NCI-H146 (cell line): ENCODE measurements around the gene ZNF211.
A peak's percentile ranks its signal among the peaks of the same experiment; 100 is the strongest.

Experiments
- DNase-seq: peaks from one replicate; lab custom pipeline; 2025; lab: John Stamatoyannopoulos, UW

Gene ZNF211

DNA sequence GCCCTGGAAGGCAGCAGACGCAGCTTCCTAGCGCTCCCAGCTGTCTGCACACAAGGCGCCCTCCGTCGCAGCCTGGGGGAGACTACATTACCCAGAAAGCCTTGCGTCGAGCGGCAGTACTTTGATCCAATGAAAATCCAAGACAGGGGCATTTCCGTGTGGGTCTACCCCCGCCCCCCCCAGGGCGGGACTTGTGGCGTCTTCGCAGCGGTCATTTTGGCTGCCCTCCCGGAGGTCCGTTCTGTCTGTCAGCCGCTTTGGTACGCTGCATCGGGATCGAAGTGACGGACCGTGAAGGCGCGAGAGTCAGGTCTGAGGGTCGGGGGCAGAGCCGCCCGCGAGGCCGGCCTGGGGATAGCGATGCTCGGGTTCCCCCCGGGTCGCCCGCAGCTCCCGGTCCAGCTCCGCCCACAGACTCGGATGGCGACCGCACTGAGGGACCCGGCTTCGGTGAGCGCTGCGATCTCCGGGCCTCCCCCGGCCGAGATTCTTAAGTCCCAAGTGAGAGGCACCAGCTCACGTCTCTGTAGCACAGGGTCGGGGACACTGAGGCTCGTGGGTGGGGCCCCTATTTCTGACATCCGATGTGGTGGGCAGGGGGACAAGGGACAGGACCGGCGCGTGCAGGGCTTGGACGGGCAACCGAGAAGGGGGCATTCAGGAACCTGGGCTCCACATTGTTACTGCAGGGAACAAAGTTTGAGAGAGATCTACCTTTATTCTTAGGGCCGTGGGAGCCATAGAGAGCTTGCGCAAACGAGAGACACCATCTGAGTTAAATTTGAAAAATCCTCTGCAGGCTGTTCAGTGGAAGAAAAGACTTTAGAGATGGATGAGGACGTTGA is at the start of gene ZNF211:
TSS of gene ZNF211 (plus strand) at position 182 of the 845 bp plus-strand sequence. CDS start at position 361, 179 bp downstream.
- DNase-seq = peak; percentile 97

DNA sequence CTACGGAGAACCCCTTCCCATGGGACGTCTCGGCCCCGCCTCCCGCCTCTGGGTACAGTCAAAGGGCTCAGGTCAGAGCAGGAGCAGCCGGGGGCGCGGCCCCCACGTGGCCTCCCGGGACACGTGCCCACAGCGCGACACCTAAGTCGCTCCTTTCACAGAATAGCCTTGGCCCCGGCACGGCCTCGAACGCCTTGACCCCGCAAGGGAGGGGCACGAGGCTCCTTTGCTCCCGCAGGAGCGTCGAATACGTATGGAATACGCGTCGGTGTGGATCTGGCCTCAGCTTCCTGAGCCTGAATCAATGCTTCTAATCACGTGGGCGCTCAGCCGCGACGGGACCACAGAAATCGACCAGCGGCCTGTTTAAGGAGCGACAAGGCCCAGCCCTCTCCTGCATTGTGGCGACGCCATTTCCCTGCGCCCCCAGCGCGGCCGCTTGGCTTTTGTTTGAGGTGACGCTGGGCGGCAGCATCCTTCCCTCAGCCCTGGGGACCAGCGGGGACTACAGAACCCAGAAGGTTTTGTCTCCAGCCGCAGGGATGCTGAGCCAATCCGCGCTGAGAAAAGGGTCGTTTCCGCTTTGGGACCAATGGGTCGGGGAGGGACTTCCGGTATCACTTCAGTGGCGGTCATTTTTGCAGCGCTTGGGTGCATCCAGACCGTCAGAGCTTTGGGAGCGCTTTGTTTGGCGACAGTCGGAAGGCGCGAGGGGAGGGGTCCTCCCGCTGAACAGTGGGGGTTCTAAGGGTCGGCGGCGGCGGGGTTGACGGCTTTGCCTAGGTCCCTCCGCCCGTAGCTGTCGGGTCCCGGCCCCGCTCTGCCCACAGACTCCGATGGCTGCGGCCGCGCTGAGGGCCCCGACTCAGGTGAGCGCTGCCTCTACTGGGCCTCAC is 49.2 kb upstream of the ZNF211 start, which contains the start of gene ZIK1:
TSS of gene ZIK1 (plus strand) at position 625 of the 896 bp plus-strand sequence. CDS start at position 837, 212 bp downstream.
- DNase-seq = peak; percentile 98

DNA sequence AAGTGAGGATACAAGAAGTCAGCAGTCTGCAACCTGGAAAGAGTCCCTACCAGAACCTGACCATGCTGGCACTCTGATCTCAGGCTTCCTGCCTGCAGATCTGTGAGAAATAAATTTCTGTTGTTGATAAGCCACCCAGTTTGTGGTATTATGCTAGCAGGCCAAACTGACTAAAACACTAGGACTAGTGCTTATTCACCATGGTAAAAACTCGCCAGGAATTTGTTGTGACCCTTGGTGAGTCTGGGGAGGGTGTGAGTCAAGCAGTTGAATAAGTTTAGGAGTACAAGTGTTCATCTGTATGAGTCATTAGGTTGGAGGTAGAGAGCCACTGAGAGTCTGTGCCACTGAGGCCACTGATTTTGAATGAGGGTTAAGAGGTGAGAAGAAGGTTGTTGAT is 45.4 kb upstream of the ZNF211 start:
- DNase-seq = no peak

DNA sequence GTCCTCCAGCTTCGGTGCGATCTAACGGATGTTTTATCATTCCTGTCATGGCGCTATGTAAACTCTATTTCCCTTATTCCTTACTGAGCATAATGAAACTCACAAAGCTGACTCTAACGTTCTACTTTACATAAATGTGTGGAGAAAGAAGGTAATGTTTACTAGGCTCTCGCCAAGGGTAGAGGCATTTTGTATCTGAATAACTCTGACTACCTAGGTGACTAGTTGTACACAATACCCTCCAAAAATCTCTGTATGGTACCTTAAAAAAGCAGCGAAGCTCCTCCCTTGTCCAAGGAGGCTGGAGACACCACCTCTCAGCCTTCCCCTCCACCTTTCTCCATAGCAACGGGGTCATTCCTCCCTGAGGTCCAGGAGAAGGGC is 33.6 kb upstream of the ZNF211 start:
- no peak for DNase-seq

DNA sequence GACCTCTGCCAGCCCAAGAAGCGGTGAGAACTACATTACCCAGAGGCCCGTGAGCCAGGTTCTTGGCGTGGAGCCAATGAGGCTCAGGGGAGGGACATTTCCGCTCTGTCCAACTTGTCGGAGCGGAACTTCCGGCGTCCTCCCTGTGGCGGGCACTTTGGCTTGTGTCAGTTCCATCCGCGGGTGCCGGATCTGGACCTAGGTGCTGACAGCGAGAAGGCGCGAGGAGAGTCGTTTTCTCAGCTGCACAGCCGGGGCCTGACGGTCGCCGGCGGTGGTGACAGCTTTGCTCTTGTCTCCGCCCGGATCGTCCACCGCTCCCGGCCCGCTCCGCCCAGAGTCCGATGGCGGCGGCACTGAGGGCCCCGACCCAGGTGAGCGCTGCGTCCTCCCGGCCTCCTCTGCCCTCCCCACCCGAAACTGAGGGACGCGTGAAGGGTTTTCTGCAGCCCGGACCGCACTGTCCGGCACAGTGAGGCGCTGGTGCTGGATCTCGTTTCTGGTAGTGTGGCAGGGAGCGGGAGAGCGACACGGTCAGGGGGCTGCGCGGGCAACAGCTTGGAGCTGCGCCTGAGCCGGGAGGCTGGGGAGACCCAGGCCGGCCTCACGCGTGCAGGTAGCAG is 33.1 kb upstream of the ZNF211 start, which contains the start of gene ZNF530:
TSS of gene ZNF530 (plus strand) at position 125 of the 623 bp plus-strand sequence. CDS start 4,461 bp downstream, outside the sequence.
- peak; percentile 92 for DNase-seq

DNA sequence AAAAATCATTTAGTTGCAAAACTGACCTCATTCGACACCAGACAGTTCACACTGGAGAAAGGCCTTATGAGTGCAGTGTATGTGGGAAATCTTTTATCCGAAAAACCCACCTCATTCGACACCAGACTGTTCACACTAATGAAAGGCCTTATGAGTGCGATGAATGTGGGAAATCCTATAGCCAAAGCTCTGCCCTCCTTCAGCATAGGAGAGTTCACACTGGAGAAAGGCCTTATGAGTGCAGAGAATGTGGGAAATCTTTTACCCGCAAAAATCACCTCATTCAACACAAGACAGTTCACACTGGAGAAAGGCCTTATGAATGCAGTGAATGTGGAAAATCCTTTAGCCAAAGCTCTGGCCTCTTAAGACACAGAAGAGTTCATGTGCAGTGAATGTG is 26.0 kb upstream of the ZNF211 start:
- DNase-seq = no peak

DNA sequence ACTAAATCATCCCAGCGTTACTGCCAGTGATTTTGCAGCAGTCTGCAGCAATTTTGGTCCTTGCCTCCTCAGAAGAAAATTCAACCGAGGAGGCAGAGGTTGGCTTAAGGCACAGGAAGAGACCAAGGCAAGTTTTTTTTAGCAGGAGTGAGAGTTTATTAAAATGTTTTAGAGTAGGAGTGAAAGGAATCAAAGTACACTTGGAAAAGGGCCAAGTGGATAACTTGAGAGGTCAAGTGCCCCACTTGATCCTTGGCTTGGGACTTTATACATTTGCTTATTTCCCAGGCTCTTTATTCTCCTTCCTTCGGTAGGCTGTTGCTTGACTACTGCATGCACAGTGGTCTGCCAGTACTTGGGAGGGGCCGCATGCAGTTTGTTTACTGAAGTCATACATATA is 21.9 kb upstream of the ZNF211 start:
- DNase-seq = no peak

DNA sequence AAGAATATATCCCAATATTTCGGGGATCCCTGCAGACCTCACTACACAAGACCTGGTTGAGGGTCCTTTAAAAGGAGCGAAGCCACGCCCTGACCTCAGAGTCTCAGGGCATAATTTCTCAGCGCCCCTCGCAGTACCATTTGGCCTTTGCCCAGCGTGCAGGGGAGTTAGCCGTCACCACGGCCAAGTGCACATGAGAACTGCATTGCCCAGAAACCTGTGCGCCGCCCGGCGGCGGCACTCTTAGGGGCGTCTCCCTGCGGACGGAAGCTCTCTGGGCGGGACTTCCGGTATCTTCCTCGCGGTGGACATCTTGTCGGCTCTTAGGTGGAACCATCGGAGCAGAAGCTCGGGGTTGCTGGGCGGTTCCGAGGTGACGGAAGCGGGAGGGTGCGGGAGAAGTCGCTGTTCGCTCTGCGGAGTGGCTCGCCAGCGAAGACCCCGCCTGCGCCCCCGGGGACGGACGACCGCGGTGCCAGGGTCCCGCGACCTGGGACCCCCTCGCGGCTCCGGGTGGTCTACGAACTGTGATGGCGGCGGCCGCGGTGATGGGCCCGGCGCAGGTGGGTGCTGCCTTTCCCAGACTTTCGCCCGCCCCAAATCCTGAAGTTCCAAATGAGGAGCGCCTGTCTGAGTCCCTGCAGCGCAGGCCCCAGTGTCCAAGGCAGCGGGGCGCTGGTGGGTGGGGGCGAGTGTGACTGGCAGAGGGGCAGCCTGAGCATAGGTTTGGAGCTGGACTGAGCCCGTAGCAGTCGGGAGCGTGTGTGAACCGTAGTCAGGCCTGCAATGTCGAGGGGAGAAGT is 18.8 kb upstream of the ZNF211 start, which contains the start of gene ZNF134:
TSS of gene ZNF134 (plus strand) at position 302 of the 803 bp plus-strand sequence. CDS start 5,227 bp downstream, outside the sequence.
- peak; percentile 95 for DNase-seq

DNA sequence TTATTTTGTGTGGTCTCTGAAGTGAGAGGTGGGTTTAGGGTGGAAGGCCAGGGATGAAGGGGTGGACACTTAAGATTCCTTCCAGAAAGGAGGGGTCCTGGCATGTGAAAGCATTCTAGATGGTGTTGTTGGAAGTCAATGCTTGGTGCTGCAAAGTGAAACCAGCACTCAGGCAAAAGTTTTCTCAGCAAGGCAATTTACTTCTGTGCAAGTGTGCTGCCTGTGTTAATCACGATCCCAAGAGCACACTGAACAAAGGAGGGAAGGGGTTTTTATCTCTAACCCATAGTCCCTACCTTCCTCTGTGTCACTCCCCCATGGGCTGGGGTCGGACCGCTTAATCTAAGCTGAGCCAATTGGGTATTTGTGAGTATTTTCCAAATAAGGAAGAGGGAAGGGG is 17.6 kb upstream of the ZNF211 start:
- DNase-seq = no peak

DNA sequence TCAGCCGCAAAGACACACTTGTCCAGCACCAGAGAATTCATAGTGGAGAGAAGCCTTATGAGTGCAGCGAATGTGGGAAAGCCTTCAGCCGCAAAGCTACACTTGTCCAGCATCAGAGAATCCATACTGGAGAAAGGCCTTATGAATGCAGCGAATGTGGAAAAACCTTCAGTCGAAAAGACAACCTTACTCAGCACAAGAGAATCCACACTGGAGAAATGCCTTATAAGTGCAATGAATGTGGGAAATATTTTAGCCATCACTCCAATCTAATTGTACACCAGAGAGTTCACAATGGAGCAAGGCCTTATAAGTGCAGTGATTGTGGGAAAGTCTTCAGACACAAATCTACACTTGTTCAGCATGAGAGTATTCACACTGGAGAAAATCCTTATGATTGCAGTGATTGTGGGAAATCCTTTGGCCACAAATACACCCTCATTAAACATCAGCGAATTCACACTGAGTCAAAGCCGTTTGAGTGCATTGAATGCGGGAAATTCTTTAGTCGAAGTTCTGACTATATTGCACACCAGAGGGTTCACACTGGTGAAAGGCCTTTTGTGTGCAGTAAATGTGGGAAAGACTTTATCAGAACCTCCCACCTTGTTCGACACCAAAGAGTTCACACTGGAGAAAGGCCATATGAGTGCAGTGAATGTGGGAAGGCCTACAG is 12.2 kb upstream of the ZNF211 start:
- DNase-seq = no peak

DNA sequence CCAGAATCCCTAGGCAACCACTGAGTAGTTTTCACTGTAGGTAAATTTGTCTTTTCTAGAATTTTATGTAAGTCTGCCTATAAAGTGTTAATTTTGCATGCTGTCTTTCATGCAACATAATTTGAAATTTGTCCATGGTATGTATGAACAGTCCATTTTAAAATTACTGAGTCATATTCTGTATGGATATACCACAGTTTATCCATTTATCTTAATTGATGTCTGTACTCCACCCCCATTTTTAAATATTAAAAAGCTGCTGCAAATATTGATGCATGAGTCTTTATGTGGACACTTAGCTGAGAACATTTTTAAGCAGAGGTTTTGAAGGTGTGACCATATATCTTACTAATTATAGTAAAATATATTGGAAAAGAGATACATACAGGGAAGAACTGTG is 9.9 kb upstream of the ZNF211 start:
- DNase-seq = no peak

DNA sequence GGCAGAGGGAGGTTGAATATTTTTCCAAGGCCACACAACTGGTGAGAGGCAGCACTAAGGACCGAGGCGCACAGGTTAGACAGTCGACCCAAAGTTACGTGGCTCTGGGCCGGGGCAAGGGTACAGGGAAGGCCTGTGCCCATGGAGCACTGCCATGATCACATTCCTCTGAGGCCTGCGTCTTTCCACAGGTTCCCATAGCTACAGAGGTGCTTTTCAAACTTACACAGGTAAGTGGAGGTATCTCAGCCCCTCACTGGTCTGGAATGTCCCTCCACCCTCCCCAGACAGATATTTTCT is 814 bp downstream of the ZNF211 start:
- no peak for DNase-seq

DNA sequence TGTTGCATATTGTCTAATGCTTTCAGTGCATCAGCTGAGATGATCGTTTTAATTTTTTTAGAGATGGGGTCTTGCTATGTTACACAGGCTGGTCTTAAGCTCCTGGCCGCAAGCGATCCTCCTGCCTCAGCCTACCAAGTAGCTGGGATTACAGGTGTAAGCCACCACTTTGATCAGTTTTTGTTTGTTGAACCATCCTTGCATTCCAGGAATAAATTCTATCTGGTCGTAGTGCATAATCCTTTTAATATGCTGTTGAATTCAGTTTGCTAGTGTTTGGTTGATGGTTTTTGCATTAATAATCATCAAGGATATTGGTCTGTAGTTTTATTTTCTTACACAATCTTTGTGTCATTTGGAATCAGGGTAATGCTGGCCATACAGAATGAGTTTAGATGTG is 4.4 kb downstream of the ZNF211 start:
- no peak for DNase-seq

DNA sequence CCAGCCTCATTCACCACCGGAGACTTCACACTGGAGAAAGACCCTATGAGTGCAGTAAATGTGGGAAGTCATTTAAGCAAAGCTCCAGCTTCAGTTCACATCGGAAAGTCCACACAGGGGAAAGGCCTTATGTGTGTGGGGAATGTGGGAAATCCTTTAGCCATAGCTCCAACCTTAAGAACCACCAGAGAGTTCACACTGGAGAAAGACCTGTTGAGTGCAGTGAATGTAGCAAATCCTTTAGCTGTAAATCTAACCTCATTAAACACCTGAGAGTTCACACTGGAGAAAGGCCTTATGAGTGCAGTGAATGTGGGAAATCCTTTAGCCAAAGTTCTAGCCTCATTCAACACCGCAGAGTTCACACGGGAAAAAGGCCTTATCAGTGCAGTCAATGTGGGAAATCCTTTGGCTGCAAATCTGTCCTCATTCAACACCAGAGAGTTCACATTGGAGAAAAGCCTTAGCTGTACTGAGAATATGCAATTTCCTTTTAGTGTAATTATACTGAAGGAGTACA is 8.8 kb downstream of the ZNF211 start:
- no peak for DNase-seq

DNA sequence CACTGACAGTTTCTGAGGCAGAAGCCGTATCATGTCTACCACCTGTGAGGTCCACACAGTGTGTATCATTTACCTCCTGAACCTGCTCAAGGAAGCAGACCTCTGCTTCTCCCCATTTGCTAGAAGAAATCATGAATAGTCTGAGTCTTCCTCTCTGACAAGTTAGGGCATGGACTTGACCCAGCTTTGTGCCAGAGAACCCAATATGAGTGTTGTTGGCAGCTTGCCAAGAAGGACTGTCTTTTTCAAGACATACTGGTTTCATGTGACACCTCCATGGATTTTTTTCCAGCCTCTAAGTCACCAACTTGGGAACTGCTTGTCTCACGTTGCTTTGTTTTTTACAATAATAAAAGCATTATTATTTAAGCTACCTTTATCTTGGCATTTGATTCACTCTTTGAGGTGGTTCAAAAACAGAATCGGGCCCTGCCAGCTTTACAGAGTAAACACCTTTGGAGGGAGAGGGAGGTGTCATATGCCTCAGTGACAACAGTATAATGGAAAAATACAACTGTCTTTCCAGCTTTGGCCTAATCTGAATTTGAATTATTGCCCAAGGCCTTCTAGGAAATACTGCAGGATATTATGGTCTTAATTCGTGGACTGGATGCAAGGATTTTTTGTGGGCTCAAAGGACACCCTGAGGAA is 9.6 kb downstream of the ZNF211 start:
- DNase-seq = no peak

DNA sequence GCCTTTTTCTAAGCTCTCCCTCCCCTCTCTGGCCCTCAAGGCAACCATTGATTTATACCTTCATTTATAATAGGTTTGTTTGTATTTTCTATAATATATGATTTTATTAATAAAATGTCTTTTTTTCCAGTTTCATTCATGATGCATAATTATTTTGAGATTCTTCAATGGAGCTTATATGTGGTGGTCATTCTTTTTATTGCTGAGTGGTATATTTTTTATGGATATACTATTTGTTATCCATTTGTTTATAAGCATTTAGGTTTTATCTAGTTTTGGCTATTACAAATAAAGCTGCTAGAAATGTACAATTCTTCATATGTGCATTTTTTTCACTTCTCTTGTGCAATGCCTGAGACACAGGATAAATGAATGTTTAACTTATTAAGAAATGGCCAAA is 10.8 kb downstream of the ZNF211 start:
- no peak for DNase-seq

DNA sequence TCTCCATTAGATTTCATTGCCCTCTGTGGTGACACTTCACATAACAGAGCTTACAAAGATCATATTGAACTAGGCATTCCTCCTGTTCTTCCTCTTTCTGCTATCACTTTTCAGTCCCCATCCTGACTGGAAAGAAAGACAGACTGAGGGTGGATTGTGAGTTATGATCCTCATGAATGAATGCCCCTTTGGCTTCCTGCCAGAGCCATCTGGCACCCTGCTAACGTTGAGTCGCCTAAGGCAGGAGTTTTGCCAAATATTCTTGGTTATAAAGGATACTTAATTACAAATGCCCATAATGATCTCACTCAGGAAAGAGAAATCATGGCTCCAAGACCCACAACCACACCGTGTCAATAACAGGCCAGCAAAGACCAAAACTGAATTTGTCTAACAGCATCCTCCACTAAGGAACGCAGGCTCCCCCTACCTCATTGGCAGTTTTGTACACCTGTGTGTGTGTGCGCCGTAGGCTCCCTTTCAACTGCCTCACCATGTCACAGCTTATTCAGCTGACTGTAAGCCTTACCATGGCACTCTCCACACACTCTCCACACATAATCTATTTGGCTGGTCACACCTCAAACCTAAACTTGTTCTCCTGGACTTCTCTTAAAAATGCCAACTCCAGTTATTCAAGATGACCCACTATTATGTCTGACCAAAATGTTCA is 15.5 kb downstream of the ZNF211 start:
- peak; percentile 60 for DNase-seq

DNA sequence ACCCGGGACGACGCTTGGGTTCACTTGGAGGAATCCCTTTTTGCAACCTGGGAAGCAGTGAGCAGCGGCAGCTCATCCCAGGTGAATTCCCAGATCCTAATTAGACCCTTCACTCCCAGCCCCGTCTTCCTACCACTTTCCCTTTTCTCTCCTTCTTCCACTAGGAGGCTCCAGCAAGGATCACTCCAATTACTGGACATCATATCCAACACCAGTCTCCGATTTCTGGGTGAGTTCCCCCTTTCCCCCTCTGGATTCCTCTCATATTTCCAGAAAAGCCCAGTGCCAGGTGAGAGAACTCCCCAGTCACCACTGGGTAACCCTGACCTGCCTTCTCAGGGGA is 18.7 kb downstream of the ZNF211 start:
- peak; percentile 66 for DNase-seq

DNA sequence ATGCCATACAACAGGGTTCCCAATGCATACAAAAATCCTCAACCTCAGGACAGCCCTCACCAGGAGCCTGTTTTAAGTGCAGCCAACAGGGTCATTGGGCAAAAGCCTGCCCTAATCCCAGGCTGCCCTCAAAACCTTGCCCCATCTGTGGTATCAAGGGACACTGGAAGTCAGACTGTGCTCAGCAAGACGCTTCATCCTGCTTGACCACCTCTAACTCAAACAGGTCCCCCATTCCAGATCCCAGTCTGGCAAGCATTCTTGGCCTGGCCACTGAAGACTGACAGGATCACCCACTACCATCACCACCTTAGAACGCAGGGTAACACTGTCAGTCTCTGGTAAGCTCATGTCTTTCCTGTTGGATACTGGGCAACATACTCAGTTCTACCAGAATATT is 20.7 kb downstream of the ZNF211 start:
- DNase-seq = no peak

DNA sequence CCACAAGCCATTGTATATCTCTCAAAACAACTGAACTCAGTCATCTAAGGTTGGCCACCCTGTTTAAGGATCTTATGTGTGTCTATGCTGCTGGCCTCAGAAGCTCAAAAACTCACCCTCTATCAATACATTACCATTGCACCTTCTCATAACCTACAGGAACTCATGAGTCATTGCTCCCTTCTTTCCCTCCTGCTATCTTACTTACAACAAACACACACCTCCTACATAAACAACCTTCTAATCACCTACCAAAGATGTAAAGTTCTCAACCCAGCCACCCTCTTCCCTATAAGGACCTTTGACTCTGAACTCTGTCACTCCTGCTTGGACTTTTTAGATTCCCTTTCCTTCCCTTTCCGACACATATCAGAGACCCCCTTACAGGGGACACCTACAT is 22.5 kb downstream of the ZNF211 start:
- no peak for DNase-seq
